Body of pancreas (tissue), 4 donors: ENCODE results near the gene ANKRD30A.

Source experiments
- POLR2A ChIP-seq, 3 donors: fragments of 450-650 bp; IDR thresholded peaks; one replicate each; pipeline ENCODE4 v1.6.1; 2016; ENCODE audit warnings: antibody characterized with exemption in 3 of 3, mild to moderate bottlenecking in 2 of 3
- TF ChIP-seq, protein P1 (sequence below), 7 experiments: fragments of 450-650 bp in 4 of 7; fragments of 200-600 bp in 3 of 7; sonication (generic) in 3 of 7; IDR thresholded peaks; one replicate each; pipeline ENCODE4 v1.5.1; 2016 to 2019; ENCODE audit warnings: antibody characterized with exemption in 7 of 7

DNA sequence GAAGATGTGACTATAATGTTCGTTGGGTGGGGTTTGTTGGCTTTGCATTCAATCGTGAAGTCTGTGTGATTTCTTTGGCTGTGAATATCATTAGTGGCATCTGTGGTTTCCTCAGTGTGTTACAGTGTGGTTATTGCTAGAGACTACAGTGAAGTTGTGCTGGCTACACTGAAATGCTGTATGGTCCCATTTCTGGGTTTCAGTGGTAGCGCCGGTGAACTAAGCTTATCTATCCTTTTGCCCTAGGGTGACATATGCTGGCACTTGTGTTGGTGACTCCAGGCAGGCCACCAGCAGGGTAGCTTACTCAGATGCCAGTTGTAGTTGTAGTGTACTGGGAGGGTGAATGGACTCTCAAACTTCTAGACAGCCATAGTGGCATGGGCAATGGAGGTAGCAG is 259.5 kb downstream of the ANKRD30A start:
- TF ChIP-seq POLR2A (IDR thresholded peaks at IDR 0.05) = no peak
- TF ChIP-seq, protein P1, sequence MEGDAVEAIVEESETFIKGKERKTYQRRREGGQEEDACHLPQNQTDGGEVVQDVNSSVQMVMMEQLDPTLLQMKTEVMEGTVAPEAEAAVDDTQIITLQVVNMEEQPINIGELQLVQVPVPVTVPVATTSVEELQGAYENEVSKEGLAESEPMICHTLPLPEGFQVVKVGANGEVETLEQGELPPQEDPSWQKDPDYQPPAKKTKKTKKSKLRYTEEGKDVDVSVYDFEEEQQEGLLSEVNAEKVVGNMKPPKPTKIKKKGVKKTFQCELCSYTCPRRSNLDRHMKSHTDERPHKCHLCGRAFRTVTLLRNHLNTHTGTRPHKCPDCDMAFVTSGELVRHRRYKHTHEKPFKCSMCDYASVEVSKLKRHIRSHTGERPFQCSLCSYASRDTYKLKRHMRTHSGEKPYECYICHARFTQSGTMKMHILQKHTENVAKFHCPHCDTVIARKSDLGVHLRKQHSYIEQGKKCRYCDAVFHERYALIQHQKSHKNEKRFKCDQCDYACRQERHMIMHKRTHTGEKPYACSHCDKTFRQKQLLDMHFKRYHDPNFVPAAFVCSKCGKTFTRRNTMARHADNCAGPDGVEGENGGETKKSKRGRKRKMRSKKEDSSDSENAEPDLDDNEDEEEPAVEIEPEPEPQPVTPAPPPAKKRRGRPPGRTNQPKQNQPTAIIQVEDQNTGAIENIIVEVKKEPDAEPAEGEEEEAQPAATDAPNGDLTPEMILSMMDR (IDR thresholded peaks at IDR 0.05) = no peak
